Measurements from ENCODE around the gene PSMD5. TPM values are rescaled to one million over a fixed set of nuclear protein-coding genes. Genes with fewer than 3 reads are reported as not detected.

PSMD5 gene
- total and polyA plus RNA-seq, 9 of the 15 experiments (the other 6 are each of a cell fraction or from before 2014, with no cell fraction given), result 46.4 to 148 (median 76.3) TPM

DNA sequence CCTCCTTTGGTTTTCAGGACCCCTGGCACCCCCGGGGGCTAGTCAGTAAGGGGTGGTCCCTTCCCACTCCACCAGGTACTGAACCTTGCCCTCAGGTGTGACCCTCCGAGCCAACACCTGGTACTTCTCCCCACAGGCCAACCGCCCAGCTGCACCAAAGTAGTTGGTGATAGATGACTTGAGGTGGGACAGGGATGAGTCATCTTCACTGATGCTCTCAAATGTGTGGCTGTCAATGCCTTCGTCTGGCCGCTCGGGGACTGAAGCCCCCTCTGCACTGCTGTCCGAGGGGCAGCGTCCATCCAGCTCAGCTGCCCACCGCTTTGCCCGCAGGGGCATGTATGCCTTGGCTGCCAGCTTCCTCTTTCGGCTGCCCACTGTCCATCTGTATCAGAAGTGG, 15.2 kb upstream of the PSMD5 start:
- peaks cover 0 to 7% of the 10 kb centered on the region in 2 experiments; a peak in 1 of 5 replicates for H3K4me1 ChIP-seq (replicated peaks in 1 of 2; ENCODE audit: control insufficient read depth in 2 of 2, insufficient read depth in 2 of 2, low read length in 2 of 2)
- BruUV-seq (replicated peaks), result no TSS peak
- no peaks in the 10 kb centered on the region for H3K27me3 ChIP-seq (ENCODE audit: control insufficient read depth in 2 of 2, insufficient read depth in 2 of 2, low read length in 2 of 2)
- H3K27ac ChIP-seq (ENCODE audit: extremely low read depth, low read depth, low read length), result no peak overlapping the region
- in situ Hi-C loops (cut with MboI), result no loop called here
- peak overlapping the region in 1 of 2 experiments; percentile 30; a peak in 2 of 4 replicates for H3K9ac ChIP-seq (ENCODE audit: insufficient read depth in 1 of 2, low read depth in 2 of 2, low read length in 2 of 2)
- CTCF ChIA-PET (ENCODE audit: low intra/inter-chr PET ratio), result no interaction called here
- DNase-seq (ENCODE audit: extremely low read depth in 1 of 4, low spot score in 3 of 4) (peak in 1 of 4 experiments; percentile 35), ATAC-seq (no peak), FAIRE-seq (no peak)
- H2AFZ ChIP-seq (ENCODE audit: low read depth, low read length), result no peak overlapping the region
- POLR2A ChIA-PET, result interaction anchor here (0.6 to 5.9 kb wide), 8 partner anchors 9 to 49 kb away, joined by 3 to 78 read pairs (median 4); partner anchors contain the start of gene PSMD5
- H4K20me1 ChIP-seq (replicated peaks; ENCODE audit: control insufficient read depth, insufficient read depth, low read length), result no peaks in the 10 kb centered on the region
- H3K9me3 ChIP-seq (replicated peaks; ENCODE audit: control insufficient read depth, insufficient read depth, low read depth, low read length), result no peaks in the 10 kb centered on the region
- peaks cover 5% of the 10 kb centered on the region for H3K9me1 ChIP-seq (ENCODE audit: control insufficient read depth, insufficient read depth, low read length)
- intact Hi-C loops (cut with micrococcal nuclease), result no loop called here
- H3K79me2 ChIP-seq (ENCODE audit: control insufficient read depth, insufficient read depth, low read length), result no peaks in the 10 kb centered on the region
- peaks cover 96% of the 10 kb centered on the region for H3K36me3 ChIP-seq (ENCODE audit: control insufficient read depth, insufficient read depth, low read length)
- WGBS (ENCODE audit: insufficient coverage, low coverage, missing lambda C conversion rate), result 90% methylated on average over 11 of the region's 11 CpGs
- H3K4me2 ChIP-seq (ENCODE audit: insufficient read depth, low read length), result no peak overlapping the region
- H3K4me3 ChIP-seq, result no peak overlapping the region
- TF ChIP-seq, protein P1, sequence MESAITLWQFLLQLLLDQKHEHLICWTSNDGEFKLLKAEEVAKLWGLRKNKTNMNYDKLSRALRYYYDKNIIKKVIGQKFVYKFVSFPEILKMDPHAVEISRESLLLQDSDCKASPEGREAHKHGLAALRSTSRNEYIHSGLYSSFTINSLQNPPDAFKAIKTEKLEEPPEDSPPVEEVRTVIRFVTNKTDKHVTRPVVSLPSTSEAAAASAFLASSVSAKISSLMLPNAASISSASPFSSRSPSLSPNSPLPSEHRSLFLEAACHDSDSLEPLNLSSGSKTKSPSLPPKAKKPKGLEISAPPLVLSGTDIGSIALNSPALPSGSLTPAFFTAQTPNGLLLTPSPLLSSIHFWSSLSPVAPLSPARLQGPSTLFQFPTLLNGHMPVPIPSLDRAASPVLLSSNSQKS (CRISPR knock-in tag; IDR thresholded peaks at IDR 0.05), result no peak
- no peak for TF ChIP-seq TOE1 (IDR thresholded peaks at IDR 0.05; ENCODE audit: borderline replicate concordance)
- no peak for TF ChIP-seq TOE1 (CRISPR knock-in tag; IDR thresholded peaks at IDR 0.05; ENCODE audit: borderline replicate concordance, low read depth)
- TF ChIP-seq ZNF174 (CRISPR knock-in tag; IDR thresholded peaks at IDR 0.05), result no peak
- no peak for TF ChIP-seq TSC22D4 (tag; IDR thresholded peaks at IDR 0.05)
- TF ChIP-seq CTBP1 (IDR thresholded peaks at IDR 0.05; ENCODE audit: borderline replicate concordance), result 0 out of 2 replicates have a peak, but pooled peaks have one; percentile 12
- TF ChIP-seq, protein P2, sequence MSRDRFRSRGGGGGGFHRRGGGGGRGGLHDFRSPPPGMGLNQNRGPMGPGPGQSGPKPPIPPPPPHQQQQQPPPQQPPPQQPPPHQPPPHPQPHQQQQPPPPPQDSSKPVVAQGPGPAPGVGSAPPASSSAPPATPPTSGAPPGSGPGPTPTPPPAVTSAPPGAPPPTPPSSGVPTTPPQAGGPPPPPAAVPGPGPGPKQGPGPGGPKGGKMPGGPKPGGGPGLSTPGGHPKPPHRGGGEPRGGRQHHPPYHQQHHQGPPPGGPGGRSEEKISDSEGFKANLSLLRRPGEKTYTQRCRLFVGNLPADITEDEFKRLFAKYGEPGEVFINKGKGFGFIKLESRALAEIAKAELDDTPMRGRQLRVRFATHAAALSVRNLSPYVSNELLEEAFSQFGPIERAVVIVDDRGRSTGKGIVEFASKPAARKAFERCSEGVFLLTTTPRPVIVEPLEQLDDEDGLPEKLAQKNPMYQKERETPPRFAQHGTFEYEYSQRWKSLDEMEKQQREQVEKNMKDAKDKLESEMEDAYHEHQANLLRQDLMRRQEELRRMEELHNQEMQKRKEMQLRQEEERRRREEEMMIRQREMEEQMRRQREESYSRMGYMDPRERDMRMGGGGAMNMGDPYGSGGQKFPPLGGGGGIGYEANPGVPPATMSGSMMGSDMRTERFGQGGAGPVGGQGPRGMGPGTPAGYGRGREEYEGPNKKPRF (IDR thresholded peaks at IDR 0.05; ENCODE audit: low read depth, low read length), result no peak
- no peak for TF ChIP-seq ZNF217 (CRISPR knock-in tag; IDR thresholded peaks at IDR 0.05)
- no peak for TF ChIP-seq U2AF1 (optimal IDR thresholded peaks at IDR 0.05; ENCODE audit: low read depth, low read length)
- no peak for TF ChIP-seq ZC3H11A (IDR thresholded peaks at IDR 0.05; ENCODE audit: low read depth, low read length)
- TF ChIP-seq NRF1 (conservative IDR thresholded peaks at IDR 0.05 in 1 of 2, IDR thresholded peaks at IDR 0.05 in 1 of 2), result no peak
- TF ChIP-seq SP1 (CRISPR knock-in tag; IDR thresholded peaks at IDR 0.05), result no peak
- no peak for TF ChIP-seq ZNF57 (CRISPR knock-in tag; IDR thresholded peaks at IDR 0.05)
- TF ChIP-seq ID3 (CRISPR knock-in tag; IDR thresholded peaks at IDR 0.05), result no peak
- TF ChIP-seq ID3 (tag; IDR thresholded peaks at IDR 0.05), result 0 out of 2 replicates have a peak, but pooled peaks have one; percentile 50
- TF ChIP-seq CHD2 (IDR thresholded peaks at IDR 0.05; ENCODE audit: low read depth, low read length), result no peak
- no peak for TF ChIP-seq NR4A1 (CRISPR knock-in tag; IDR thresholded peaks at IDR 0.05)
- TF ChIP-seq NR4A1 (tag; IDR thresholded peaks at IDR 0.05), result no peak
- TF ChIP-seq ETS2 (tag; IDR thresholded peaks at IDR 0.05; ENCODE audit: borderline replicate concordance, poor library complexity, severe bottlenecking), result no peak
- TF ChIP-seq SMARCA4 (IDR thresholded peaks at IDR 0.05), result no peak
- no peak for TF ChIP-seq ZFP1 (CRISPR knock-in tag; IDR thresholded peaks at IDR 0.05)
- TF ChIP-seq RBM22 (IDR thresholded peaks at IDR 0.05; ENCODE audit: low read depth, low read length, poor library complexity, severe bottlenecking), result peak; percentile 7
